ENCODE results near the gene NALCN.

NALCN gene

DNA sequence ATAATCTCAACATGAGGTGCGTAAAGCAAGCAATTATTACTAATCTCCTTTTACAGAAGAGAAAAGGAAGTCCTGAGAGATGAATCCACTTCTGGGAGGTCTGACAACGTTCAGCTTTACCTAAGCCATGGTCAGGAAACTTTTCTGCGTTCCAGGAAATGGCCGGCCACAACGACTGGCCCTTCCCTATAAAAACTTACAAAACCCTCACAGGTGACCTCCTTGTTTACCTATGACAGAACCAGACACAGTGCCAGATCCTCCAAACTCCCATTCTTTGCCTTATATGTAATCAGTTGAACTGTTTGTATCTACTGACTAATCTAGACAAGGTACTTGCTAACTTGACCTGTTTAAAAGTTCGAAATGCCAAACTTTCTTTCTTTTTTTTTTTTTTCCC lies 390.0 kb downstream of the NALCN start:
- DNase-seq (ENCODE audit: low read depth), result no peak
- TF ChIP-seq, protein P1, sequence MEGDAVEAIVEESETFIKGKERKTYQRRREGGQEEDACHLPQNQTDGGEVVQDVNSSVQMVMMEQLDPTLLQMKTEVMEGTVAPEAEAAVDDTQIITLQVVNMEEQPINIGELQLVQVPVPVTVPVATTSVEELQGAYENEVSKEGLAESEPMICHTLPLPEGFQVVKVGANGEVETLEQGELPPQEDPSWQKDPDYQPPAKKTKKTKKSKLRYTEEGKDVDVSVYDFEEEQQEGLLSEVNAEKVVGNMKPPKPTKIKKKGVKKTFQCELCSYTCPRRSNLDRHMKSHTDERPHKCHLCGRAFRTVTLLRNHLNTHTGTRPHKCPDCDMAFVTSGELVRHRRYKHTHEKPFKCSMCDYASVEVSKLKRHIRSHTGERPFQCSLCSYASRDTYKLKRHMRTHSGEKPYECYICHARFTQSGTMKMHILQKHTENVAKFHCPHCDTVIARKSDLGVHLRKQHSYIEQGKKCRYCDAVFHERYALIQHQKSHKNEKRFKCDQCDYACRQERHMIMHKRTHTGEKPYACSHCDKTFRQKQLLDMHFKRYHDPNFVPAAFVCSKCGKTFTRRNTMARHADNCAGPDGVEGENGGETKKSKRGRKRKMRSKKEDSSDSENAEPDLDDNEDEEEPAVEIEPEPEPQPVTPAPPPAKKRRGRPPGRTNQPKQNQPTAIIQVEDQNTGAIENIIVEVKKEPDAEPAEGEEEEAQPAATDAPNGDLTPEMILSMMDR (IDR thresholded peaks at IDR 0.05; ENCODE audit: low read length, missing control alignments), result no peak
- no peak overlapping the region for H3K4me3 ChIP-seq (replicated peaks; ENCODE audit: low read depth, low read length)

DNA sequence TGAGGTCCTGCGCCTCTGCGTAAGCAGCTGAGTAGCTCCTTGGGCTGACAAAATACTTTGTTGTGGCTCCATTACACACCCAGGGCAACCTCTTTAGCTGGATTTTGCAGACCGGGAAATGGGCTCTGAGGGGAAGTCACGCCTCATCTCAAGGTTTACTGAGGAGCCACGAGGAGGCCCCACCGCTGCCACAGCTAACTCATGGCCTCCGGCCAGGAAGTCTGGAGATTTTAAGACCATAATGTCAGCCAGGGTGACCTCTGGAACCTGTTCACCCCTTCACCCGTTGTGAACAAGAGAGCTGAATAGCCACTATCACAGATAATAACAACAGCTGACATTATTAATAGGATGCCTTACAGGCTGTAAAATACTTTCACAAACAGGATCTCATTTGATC lies 390.4 kb downstream of the NALCN start:
- no peak for DNase-seq (ENCODE audit: low read depth)
- no peak overlapping the region for H3K4me3 ChIP-seq (replicated peaks; ENCODE audit: low read depth, low read length)
- TF ChIP-seq, protein P1 (IDR thresholded peaks at IDR 0.05; ENCODE audit: low read length, missing control alignments), result no peak

DNA sequence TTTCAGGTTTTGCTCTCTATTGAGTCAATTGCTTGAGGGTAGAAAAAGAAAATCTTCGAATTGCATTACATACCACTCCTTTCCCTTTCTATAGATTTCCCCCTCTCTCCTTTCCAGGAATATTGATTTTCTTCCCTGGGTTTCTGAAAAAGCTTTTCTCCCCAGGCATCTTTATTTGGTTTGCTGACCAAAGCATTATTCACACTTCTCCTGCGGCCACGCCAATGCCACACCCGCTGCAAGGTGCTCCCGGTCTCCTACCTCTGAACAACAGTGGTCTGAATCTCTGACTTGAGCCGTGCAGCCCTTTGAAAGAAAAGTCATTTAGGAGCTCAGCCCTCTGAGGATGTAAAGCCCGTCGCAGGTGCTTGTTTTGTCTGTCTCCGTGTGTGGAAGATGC lies 390.8 kb downstream of the NALCN start:
- no peak for DNase-seq (ENCODE audit: low read depth)
- TF ChIP-seq, protein P1 (IDR thresholded peaks at IDR 0.05; ENCODE audit: low read length, missing control alignments), result no peak
- no peak overlapping the region for H3K4me3 ChIP-seq (replicated peaks; ENCODE audit: low read depth, low read length)

DNA sequence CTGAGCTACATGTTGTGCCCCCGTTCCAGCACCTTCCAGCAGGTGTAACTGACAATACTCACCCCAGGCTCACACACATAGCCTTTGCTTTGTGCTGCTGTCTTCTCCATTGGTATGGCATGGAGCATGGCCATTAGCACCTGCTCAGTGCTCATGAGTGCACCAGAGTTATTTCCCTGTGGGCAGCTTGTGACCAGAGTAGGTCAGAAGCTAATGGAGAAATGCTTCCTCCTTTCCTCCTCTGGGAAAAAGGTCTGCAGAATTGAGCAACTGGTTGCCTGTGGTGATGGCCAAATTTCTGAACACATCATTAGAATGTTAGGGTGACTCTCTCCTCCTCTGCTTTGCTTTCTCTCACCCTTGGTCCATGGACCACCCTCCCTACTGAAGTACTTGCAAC lies 397.2 kb downstream of the NALCN start:
- TF ChIP-seq, protein P1 (IDR thresholded peaks at IDR 0.05; ENCODE audit: low read length, missing control alignments), result no peak
- H3K4me3 ChIP-seq (replicated peaks; ENCODE audit: low read depth, low read length), result no peak overlapping the region
- no peak for DNase-seq (ENCODE audit: low read depth)

DNA sequence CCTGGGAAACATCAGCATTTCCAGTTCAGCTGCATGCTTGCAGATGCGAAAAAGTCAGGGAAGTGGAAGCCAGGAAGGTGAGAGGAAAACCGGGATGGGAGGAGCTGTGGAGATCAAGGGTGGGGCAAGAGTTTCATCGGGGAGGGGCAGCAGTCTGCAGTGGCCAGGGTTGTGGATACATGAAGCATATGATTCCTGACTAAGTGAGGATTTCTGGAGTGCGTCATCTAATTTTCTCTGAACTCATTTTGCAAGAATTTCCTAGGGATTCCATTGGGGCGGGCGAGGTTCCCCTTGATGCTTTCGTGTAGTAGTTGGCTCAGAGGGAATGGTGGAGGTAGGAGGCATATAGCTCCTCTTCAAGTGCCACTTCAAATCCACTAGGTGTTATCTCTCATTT lies 397.6 kb downstream of the NALCN start:
- DNase-seq (ENCODE audit: low read depth), result peak; percentile 2
- TF ChIP-seq, protein P1 (IDR thresholded peaks at IDR 0.05; ENCODE audit: low read length, missing control alignments), result no peak
- no peak overlapping the region for H3K4me3 ChIP-seq (replicated peaks; ENCODE audit: low read depth, low read length)

DNA sequence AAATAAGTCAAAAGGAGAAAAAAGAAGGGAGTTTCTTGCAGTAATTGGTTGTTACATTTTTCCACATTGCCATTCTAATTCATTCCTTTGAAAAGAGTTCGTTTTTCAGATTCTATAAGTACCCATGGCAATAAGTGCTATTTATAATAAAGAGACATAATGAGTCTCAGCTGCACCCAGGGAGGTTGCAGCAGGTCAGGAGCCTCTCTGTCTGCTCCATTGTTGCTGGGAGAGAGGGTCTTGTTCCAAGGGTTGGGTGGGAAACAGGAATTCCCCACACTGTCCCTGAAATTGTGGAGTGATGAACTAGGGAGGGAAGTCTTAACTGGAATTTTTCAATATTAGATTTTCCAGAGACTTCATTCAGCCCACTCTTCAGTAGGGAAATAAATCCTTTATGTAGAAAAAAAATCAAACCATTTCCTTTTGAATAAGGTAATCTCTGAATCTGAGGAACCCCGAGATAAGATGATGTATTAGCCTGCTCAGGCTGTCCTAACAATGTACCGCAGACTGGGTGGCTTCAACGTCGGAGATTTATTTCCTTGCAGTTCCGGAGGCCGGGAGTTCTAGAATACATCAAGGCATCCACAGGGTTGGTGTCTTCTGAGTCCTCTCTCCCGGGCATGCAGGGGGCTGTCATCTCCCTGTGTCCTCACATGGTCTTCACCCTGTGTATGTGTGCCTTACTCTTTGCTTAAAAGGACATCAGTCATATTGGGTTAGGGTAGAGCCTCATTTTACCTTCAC lies 399.0 kb downstream of the NALCN start:
- TF ChIP-seq, protein P1 (IDR thresholded peaks at IDR 0.05; ENCODE audit: low read length, missing control alignments), result no peak
- DNase-seq (ENCODE audit: low read depth), result no peak
- no peak overlapping the region for H3K4me3 ChIP-seq (replicated peaks; ENCODE audit: low read depth, low read length)

DNA sequence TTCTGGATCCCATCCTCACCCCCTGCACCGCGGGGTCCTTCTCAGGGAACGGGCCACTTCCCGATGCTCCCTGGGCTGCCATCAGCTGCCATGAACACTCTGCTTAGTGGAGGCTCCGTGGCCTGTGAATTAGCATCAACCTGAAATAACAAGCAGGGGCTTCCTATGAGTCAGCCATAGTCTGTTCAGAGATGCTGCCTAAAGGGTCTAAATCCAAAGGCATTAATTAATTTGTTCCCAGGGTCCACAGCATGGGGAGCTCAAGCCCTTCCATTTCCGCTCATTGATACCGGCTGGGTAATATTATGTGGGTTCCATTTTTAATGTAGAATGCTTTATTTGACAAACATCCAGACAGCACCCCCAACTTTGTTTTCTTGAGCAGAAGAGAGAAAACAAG lies 399.8 kb downstream of the NALCN start:
- DNase-seq (ENCODE audit: low read depth), result no peak
- TF ChIP-seq, protein P1 (IDR thresholded peaks at IDR 0.05; ENCODE audit: low read length, missing control alignments), result no peak
- H3K4me3 ChIP-seq (replicated peaks; ENCODE audit: low read depth, low read length), result no peak overlapping the region

Data from fibroblast of pulmonary artery (primary cell).